Measurements from ENCODE around the gene VPS18. TPM values are rescaled to one million over a fixed set of nuclear protein-coding genes. Genes with fewer than 3 reads are reported as not detected.

VPS18 gene
- total RNA-seq, 1 donor from 2014 or later, result 36.7 TPM

- Mint-ChIP-seq H3K4me3 (ENCODE audit: unreplicated experiment) (no peak overlapping the region), H3K27ac (ENCODE audit: unreplicated experiment) (no peak overlapping the region), H3K27me3 (ENCODE audit: unreplicated experiment) (peaks cover 6% of the 10 kb centered on the region), H3K4me1 (ENCODE audit: unreplicated experiment) (peaks cover 16% of the 10 kb centered on the region), H3K36me3 (ENCODE audit: unreplicated experiment) (no peaks in the 10 kb centered on the region), H3K9me3 (ENCODE audit: unreplicated experiment) (no peaks in the 10 kb centered on the region)
- no peak for DNase-seq (ENCODE audit: extremely low spot score, unreplicated experiment)
- TF ChIP-seq CTCF (IDR thresholded peaks at IDR 0.05), result no peak
These were observed 23.5 kb upstream of the VPS18 start for GRCh38 chr15:40870716-40871115.

GRCh38 chr15:40871749-40872617 lies 22.3 kb upstream of the VPS18 start:
- H3K27ac Mint-ChIP-seq (ENCODE audit: unreplicated experiment), result no peak overlapping the region
- H3K4me1 Mint-ChIP-seq (ENCODE audit: unreplicated experiment), result peaks cover 11% of the 10 kb centered on the region
- no peak overlapping the region for H3K4me3 Mint-ChIP-seq (ENCODE audit: unreplicated experiment)

DNA sequence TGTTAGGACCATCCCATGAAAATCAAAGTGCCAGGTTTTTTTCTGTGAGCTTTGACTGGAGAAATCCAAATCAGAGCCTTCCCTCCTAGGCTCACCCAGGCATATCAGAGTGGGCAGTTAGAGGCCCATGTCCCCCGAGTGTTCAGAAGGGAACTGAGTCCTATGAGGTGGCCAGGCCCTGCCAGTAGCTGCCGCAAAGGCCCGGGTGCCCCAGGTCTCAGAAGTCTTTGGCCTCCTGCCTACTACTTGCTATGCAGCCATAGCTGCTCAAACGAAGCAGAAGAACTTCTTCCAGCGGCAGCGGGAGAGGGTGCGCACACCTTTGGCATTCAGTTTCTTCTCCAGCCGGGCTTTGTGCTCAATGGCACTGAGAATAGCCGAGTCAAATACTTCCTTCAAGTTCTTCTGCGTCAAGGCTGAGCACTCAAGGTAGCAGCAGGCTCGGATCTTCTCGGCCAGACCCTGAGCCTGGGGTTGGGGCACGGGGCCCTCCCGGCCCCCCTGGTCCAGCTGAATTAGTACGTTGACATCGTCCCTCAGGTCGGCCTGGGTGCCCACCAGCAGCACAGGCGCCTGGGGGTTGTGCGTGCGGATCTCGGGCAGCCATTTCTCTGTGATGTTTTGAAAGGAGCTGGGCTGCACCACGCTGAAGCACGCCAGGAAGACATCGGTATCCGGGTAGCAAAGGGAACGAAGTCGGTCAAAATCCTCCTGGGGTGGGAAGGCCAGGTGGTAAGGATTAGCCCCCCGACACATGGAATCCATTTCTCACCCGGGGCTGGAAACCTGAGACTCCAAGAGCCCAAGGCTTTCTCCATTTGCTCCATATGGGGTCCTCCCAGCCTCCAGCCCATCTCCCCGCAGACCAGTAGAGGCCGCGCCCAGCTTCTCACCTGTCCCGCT lies 21.2 kb upstream of the VPS18 start:
- no peak overlapping the region for H3K27ac Mint-ChIP-seq (ENCODE audit: unreplicated experiment)
- H3K27me3 Mint-ChIP-seq (ENCODE audit: unreplicated experiment), result peaks cover 6% of the 10 kb centered on the region
- peaks cover 11% of the 10 kb centered on the region for H3K4me1 Mint-ChIP-seq (ENCODE audit: unreplicated experiment)
- no peak for TF ChIP-seq CTCF (IDR thresholded peaks at IDR 0.05)
- DNase-seq (ENCODE audit: extremely low spot score, unreplicated experiment), result no peak
- no peaks in the 10 kb centered on the region for H3K36me3 Mint-ChIP-seq (ENCODE audit: unreplicated experiment)
- H3K4me3 Mint-ChIP-seq (ENCODE audit: unreplicated experiment), result peak overlapping the region; percentile 68
- no peaks in the 10 kb centered on the region for H3K9me3 Mint-ChIP-seq (ENCODE audit: unreplicated experiment)

More at GRCh38 chr15:40871749-40872617, 22.3 kb upstream of the VPS18 start:
- no peak for DNase-seq (ENCODE audit: extremely low spot score, unreplicated experiment)
- H3K27me3 Mint-ChIP-seq (ENCODE audit: unreplicated experiment), result peaks cover 6% of the 10 kb centered on the region
- no peak for TF ChIP-seq CTCF (IDR thresholded peaks at IDR 0.05)
- H3K36me3 Mint-ChIP-seq (ENCODE audit: unreplicated experiment), result no peaks in the 10 kb centered on the region
- no peaks in the 10 kb centered on the region for H3K9me3 Mint-ChIP-seq (ENCODE audit: unreplicated experiment)

- H3K27ac Mint-ChIP-seq (ENCODE audit: unreplicated experiment), result no peak within 1 kb of the TSS
- no peaks in the 10 kb centered on the region for H3K36me3 Mint-ChIP-seq (ENCODE audit: unreplicated experiment)
- no peaks in the 10 kb centered on the region for H3K9me3 Mint-ChIP-seq (ENCODE audit: unreplicated experiment)
- H3K4me3 Mint-ChIP-seq (ENCODE audit: unreplicated experiment), result peak within 1 kb of the TSS; percentile 75
- peak; percentile 41 for TF ChIP-seq CTCF (IDR thresholded peaks at IDR 0.05)
- peaks cover 6% of the 10 kb centered on the region for H3K27me3 Mint-ChIP-seq (ENCODE audit: unreplicated experiment)
- no peak for DNase-seq (ENCODE audit: extremely low spot score, unreplicated experiment)
- H3K4me1 Mint-ChIP-seq (ENCODE audit: unreplicated experiment), result peaks cover 11% of the 10 kb centered on the region
These were observed 20.3 kb upstream of the VPS18 start, which contains the start of gene RHOV for GRCh38 chr15:40873694-40874561. Gene RHOV (minus strand): TSS chr15:40874234. CDS start chr15:40874139, 95 bp downstream.

All from osteocyte (in vitro differentiated cells).